Muscle of leg (tissue), 11 donors: ENCODE data around the gene MAML3. TPM values are rescaled to one million over a fixed set of nuclear protein-coding genes. Genes with fewer than 3 reads are reported as not detected.

Experiments used
- DNase-seq: peaks from one replicate; pipeline ENCODE4 v3.0.0; 2013
- H3K27ac ChIP-seq: one replicate; pipeline ENCODE4 v1.5.1; 2013; ENCODE audit warnings: mild to moderate bottlenecking, low read length, control low read depth
- H3K27me3 ChIP-seq: one replicate; pipeline ENCODE4 v1.6.1; 2013; ENCODE audit warnings: low read length; ENCODE audit not compliant: control insufficient read depth, insufficient read depth
- H3K36me3 ChIP-seq: one replicate; pipeline ENCODE4 v1.6.1; 2013; ENCODE audit warnings: low read length; ENCODE audit not compliant: control insufficient read depth, insufficient read depth
- H3K4me1 ChIP-seq: one replicate; pipeline ENCODE4 v1.6.1; 2013; ENCODE audit warnings: low read length; ENCODE audit not compliant: control insufficient read depth, insufficient read depth
- H3K4me3 ChIP-seq: one replicate; pipeline ENCODE4 v1.5.1; 2013; ENCODE audit warnings: low read length, control low read depth
- H3K9me3 ChIP-seq: replicated peaks from 2 replicates; pipeline ENCODE4 v1.6.1; 2013; ENCODE audit warnings: low read depth, low read length; ENCODE audit not compliant: control insufficient read depth
- WGBS: methylation state at CpG from one replicate; pipeline ENCODE4 v1.1.5; 2013; ENCODE audit warnings: missing lambda C conversion rate; ENCODE audit not compliant: insufficient coverage; 5-methylcytosine and 5-hydroxymethylcytosine counted together
- polyA plus RNA-seq, 8 donors: library from polyadenylated mRNA; unstranded; fragments of 120-200 nt; gene quantifications; one replicate each; pipeline versions ENCODE4 v1.2.1 to v1.2.3, GENCODE V29; 2013; ENCODE audit warnings: inconsistent platforms in 1 of 8, low replicate concordance in 1 of 8; ENCODE audit not compliant: insufficient read length in 8 of 8, insufficient read depth in 1 of 8
- total RNA-seq: library from RNA; stranded (reverse); fragments of 120-200 nt; gene quantifications from one replicate; pipeline ENCODE4 v1.2.4, GENCODE V29; 2013

Gene MAML3
- total and polyA plus RNA-seq, 9 donors: 3.0 to 5.5 (median 5.0) TPM

- no peak for DNase-seq
- WGBS: 84% methylated on average over 5 of the region's 6 CpGs
- Histone ChIP-seq H3K27me3 (no peaks in the 10 kb centered on the region), H3K4me3 (no peak overlapping the region), H3K4me1 (peaks cover 21% of the 10 kb centered on the region), H3K27ac (no peak overlapping the region), H3K9me3 (no peaks in the 10 kb centered on the region), H3K36me3 (peaks cover 8% of the 10 kb centered on the region)
Observed at GRCh38 chr4:139669335-139669734, 484.6 kb downstream of the MAML3 start.

GRCh38 chr4:139668658-139669201, 485.3 kb downstream of the MAML3 start:
- H3K9me3 ChIP-seq: no peaks in the 10 kb centered on the region
- no peak for DNase-seq
- H3K36me3 ChIP-seq: peaks cover 7% of the 10 kb centered on the region
- no peak overlapping the region for H3K4me3 ChIP-seq
- peaks cover 21% of the 10 kb centered on the region for H3K4me1 ChIP-seq
- H3K27ac ChIP-seq: no peak overlapping the region
- no peaks in the 10 kb centered on the region for H3K27me3 ChIP-seq
- WGBS: 95% methylated on average over 2 of the region's 4 CpGs

DNA sequence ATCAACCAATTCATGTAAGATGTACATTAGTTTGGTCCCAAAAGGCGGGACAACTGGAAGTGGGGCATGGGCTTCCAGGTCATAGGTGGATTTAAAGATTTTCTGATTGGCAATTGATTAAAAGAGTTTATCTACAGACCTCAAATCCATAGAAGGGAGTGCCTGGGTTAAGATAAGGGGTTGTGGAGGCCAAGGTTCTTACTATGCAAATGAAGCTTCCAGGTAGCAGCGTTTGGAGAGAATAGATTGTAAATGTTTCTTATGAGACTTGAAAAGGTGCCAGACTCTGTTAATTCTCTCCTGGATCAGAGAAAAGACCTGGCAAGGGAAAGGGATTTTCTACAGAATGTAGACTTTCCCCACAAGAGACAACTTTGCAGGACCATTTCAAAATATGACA, 485.9 kb downstream of the MAML3 start:
- Histone ChIP-seq H3K36me3 (peaks cover 4% of the 10 kb centered on the region), H3K4me3 (no peak overlapping the region), H3K27me3 (no peaks in the 10 kb centered on the region), H3K9me3 (no peaks in the 10 kb centered on the region), H3K27ac (no peak overlapping the region), H3K4me1 (peaks cover 21% of the 10 kb centered on the region)
- DNase-seq: no peak
- no CpG with 5 or more reads among the region's 2 CpGs for WGBS

Other genes starting within 250 kb of the MAML3 start
- gene SCOC, start 219.5 kb upstream of the MAML3 start, total RNA-seq: 27.2 TPM
- gene SCOC, start 219.5 kb upstream of the MAML3 start, polyA plus RNA-seq: 10 to 100 TPM; 38.7 to 54.9 (median 43.6) TPM